ENCODE results near the gene MAP3K8. TPM values are rescaled to one million over a fixed set of nuclear protein-coding genes. Genes with fewer than 3 reads are reported as not detected.

Gene MAP3K8
- polyA plus RNA-seq, 1 donor from 2014 or later = 1.5 TPM

- H3K27me3 ChIP-seq (ENCODE audit: insufficient read depth, low read depth, low read length) = no peaks in the 10 kb centered on the region
- H3K36me3 ChIP-seq (ENCODE audit: insufficient read depth, low read length) = no peaks in the 10 kb centered on the region
- TF ChIP-seq POLR2AphosphoS5 (IDR thresholded peaks at IDR 0.05) = peak; percentile 59
- no peak for TF ChIP-seq CTCF (IDR thresholded peaks at IDR 0.05; ENCODE audit: poor library complexity, severe bottlenecking)
- no peaks in the 10 kb centered on the region for H3K9me2 ChIP-seq (ENCODE audit: insufficient read depth, low read length)
- H3K9ac ChIP-seq (ENCODE audit: low read length) = no peak overlapping the region
- H3F3A ChIP-seq (ENCODE audit: insufficient read depth, low read length, poor library complexity, severe bottlenecking) = no peaks in the 10 kb centered on the region
- no peak overlapping the region for H2AFZ ChIP-seq (ENCODE audit: low read depth, low read length)
- no peak overlapping the region for H3K27ac ChIP-seq (ENCODE audit: low read length)
- H3K79me2 ChIP-seq (replicated peaks; ENCODE audit: insufficient read depth, low read length) = no peaks in the 10 kb centered on the region
- H3K4me2 ChIP-seq (ENCODE audit: low read length) = no peak overlapping the region
- no peak overlapping the region for H3K4me3 ChIP-seq (ENCODE audit: low read length)
- H3K9me3 ChIP-seq (ENCODE audit: low read length) = no peaks in the 10 kb centered on the region
- no peaks in the 10 kb centered on the region for H4K20me1 ChIP-seq (ENCODE audit: insufficient read depth)
Measured at GRCh38 chr10:30466445-30466844, 32.5 kb downstream of the MAP3K8 start.

- H3K4me3 ChIP-seq (ENCODE audit: low read length) = no peak overlapping the region
- H3F3A ChIP-seq (ENCODE audit: insufficient read depth, low read length, poor library complexity, severe bottlenecking) = no peaks in the 10 kb centered on the region
- TF ChIP-seq RAD21 (conservative IDR thresholded peaks at IDR 0.05) (no peak), REST (IDR thresholded peaks at IDR 0.05; ENCODE audit: borderline replicate concordance) (no peak), MXI1 (conservative IDR thresholded peaks at IDR 0.05; ENCODE audit: poor library complexity, severe bottlenecking) (no peak), EP300 (conservative IDR thresholded peaks at IDR 0.05; ENCODE audit: poor library complexity, severe bottlenecking) (no peak), POLR2AphosphoS5 (IDR thresholded peaks at IDR 0.05) (no peak), CTCF (IDR thresholded peaks at IDR 0.05; ENCODE audit: poor library complexity, severe bottlenecking) (no peak), TAF1 (IDR thresholded peaks at IDR 0.05; ENCODE audit: low read depth) (no peak), SMC3 (conservative IDR thresholded peaks at IDR 0.05; ENCODE audit: poor library complexity) (no peak), EZH2 (IDR thresholded peaks at IDR 0.05; ENCODE audit: borderline replicate concordance, insufficient read depth, low read length, poor library complexity, severe bottlenecking) (no peak)
- H3K27ac ChIP-seq (ENCODE audit: low read length) = no peak overlapping the region
- no peaks in the 10 kb centered on the region for H4K20me1 ChIP-seq (ENCODE audit: insufficient read depth)
- no peak overlapping the region for H3K9ac ChIP-seq (ENCODE audit: low read length)
- H2AFZ ChIP-seq (ENCODE audit: low read depth, low read length) = no peak overlapping the region
- H3K4me2 ChIP-seq (ENCODE audit: low read length) = no peak overlapping the region
- H3K36me3 ChIP-seq (ENCODE audit: insufficient read depth, low read length) = no peaks in the 10 kb centered on the region
- H3K9me3 ChIP-seq (ENCODE audit: low read length) = no peaks in the 10 kb centered on the region
- no peaks in the 10 kb centered on the region for H3K9me2 ChIP-seq (ENCODE audit: insufficient read depth, low read length)
- no peaks in the 10 kb centered on the region for H3K27me3 ChIP-seq (ENCODE audit: insufficient read depth, low read depth, low read length)
- no peaks in the 10 kb centered on the region for H3K79me2 ChIP-seq (replicated peaks; ENCODE audit: insufficient read depth, low read length)
Measured at GRCh38 chr10:30467651-30468338, 33.8 kb downstream of the MAP3K8 start.
